ENCODE measurements around the gene HYAL4. TPM values are rescaled to one million over a fixed set of nuclear protein-coding genes. Genes with fewer than 3 reads are reported as not detected.

HYAL4 gene
- total and polyA plus RNA-seq, 11 donors = 0.10 to 0.43 (median 0.29) TPM; not detected in 7

GRCh38 chr7:123864436-123864835, 19.5 kb downstream of the HYAL4 start:
- Histone ChIP-seq H3K36me3 (no peaks in the 10 kb centered on the region), H3K27me3 (no peaks in the 10 kb centered on the region), H3K27ac (no peak overlapping the region), H3K9me3 (no peaks in the 10 kb centered on the region), H3K4me1 (peaks cover 0 to 13% (median 4%) of the 10 kb centered on the region in 12 donors), H3K4me3 (no peak overlapping the region)
- intact Hi-C loops (cut with DNase I) = loop anchor here (2.0 to 10.0 kb wide), 12 partner anchors 66 to 372 kb away; no protein-coding TSS in a partner anchor
- TF ChIP-seq POLR2A (IDR thresholded peaks at IDR 0.05) (no peak), CTCF (IDR thresholded peaks at IDR 0.05) (no peak)
- WGBS, 4 donors = 69 to 77% (median 74%) methylated on average over 3 of the region's 3 CpGs
- DNase-seq (no peak), ATAC-seq (peak in 2 of 4 donors; percentile 13 to 38)

- TF ChIP-seq CTCF (IDR thresholded peaks at IDR 0.05) (no peak), POLR2A (IDR thresholded peaks at IDR 0.05) (no peak)
- peak in 1 of 4 donors; percentile 37 for ATAC-seq
Measured at GRCh38 chr7:123864966-123865365, 20.0 kb downstream of the HYAL4 start.

GRCh38 chr7:123865517-123866117, 20.6 kb downstream of the HYAL4 start:
- H3K36me3 ChIP-seq = no peaks in the 10 kb centered on the region
- peak in 3 of 5 donors; percentile 30 to 42 (median 38) for DNase-seq
- no peak overlapping the region for H3K4me3 ChIP-seq
- ATAC-seq = peak; percentile 58 to 85 (median 84)
- no peaks in the 10 kb centered on the region for H3K27me3 ChIP-seq
- 17 to 22% (median 20%) methylated on average over 3 of the region's 3 CpGs for WGBS, 4 donors
- no peak overlapping the region for H3K27ac ChIP-seq
- H3K4me1 ChIP-seq = peaks cover 0 to 13% (median 4%) of the 10 kb centered on the region in 12 donors
- intact Hi-C loops (cut with DNase I) = loop anchor here (1.0 to 10.0 kb wide), 15 partner anchors 67 to 288 kb away; no protein-coding TSS in a partner anchor
- TF ChIP-seq CTCF (IDR thresholded peaks at IDR 0.05) = peak; percentile 63 to 87 (median 78)
- TF ChIP-seq POLR2A (IDR thresholded peaks at IDR 0.05) = no peak
- H3K9me3 ChIP-seq = no peaks in the 10 kb centered on the region

More at GRCh38 chr7:123864966-123865365, 20.0 kb downstream of the HYAL4 start:
- Histone ChIP-seq H3K36me3 (no peaks in the 10 kb centered on the region), H3K9me3 (no peaks in the 10 kb centered on the region), H3K27ac (no peak overlapping the region), H3K4me3 (no peak overlapping the region), H3K4me1 (peaks cover 0 to 13% (median 4%) of the 10 kb centered on the region in 12 donors), H3K27me3 (no peaks in the 10 kb centered on the region)
- intact Hi-C loops (cut with DNase I) = loop anchor here (1.0 to 10.0 kb wide), 17 partner anchors 66 to 373 kb away; no protein-coding TSS in a partner anchor
- DNase-seq = no peak
- 45 to 81% (median 56%) methylated on average over 1 of the region's 1 CpG for WGBS, 4 donors

- DNase-seq (no peak), ATAC-seq (no peak)
- intact Hi-C loops (cut with DNase I) = loop anchor here in 9 of 10 donors (2.0 to 10.0 kb wide), 10 partner anchors 68 to 290 kb away; no protein-coding TSS in a partner anchor
- Histone ChIP-seq H3K4me3 (no peak overlapping the region), H3K9me3 (no peaks in the 10 kb centered on the region), H3K4me1 (peaks cover 0 to 13% (median 5%) of the 10 kb centered on the region in 12 donors), H3K36me3 (no peaks in the 10 kb centered on the region), H3K27ac (no peak overlapping the region), H3K27me3 (peaks cover 0 to 3% (median 0%) of the 10 kb centered on the region in 9 donors)
- TF ChIP-seq POLR2A (IDR thresholded peaks at IDR 0.05) (no peak), CTCF (IDR thresholded peaks at IDR 0.05) (no peak)
- 75 to 80% (median 78%) methylated on average over 1 of the region's 1 CpG for WGBS, 4 donors
Measured at GRCh38 chr7:123867225-123867624, 22.3 kb downstream of the HYAL4 start.

Measured in heart left ventricle (tissue), 16 donors.